NCI-H2081 (cell line): ENCODE data around the gene KLHDC3.
"Not testable (repeated sequence)": the region's sequence is repeated elsewhere in the genome, so short reads cannot be mapped to it uniquely, and the experiment has no call there.

ENCODE experiments used
- DNase-seq, 2 experiments: peaks; one replicate each; lab custom pipeline; 2025; lab: John Stamatoyannopoulos, UW

The KLHDC3 gene

GRCh38 chr6:43029120-43029519, 15.1 kb downstream of the KLHDC3 start:
- no peak for DNase-seq

- DNase-seq = no peak
Measured at GRCh38 chr6:43032326-43032725, 18.3 kb downstream of the KLHDC3 start.

- DNase-seq = no peak
Measured at GRCh38 chr6:43033496-43034189, 19.6 kb downstream of the KLHDC3 start.

GRCh38 chr6:43034190-43034525, 20.1 kb downstream of the KLHDC3 start:
- DNase-seq = no peak

GRCh38 chr6:43035495-43036194, 21.6 kb downstream of the KLHDC3 start:
- no peak for DNase-seq

GRCh38 chr6:43036712-43037111, 22.7 kb downstream of the KLHDC3 start:
- no peak for DNase-seq

- DNase-seq = no peak
Measured at GRCh38 chr6:43037197-43037596, 23.1 kb downstream of the KLHDC3 start.

GRCh38 chr6:43037706-43038105, 23.7 kb downstream of the KLHDC3 start:
- no peak for DNase-seq

- DNase-seq = no peak
Measured at GRCh38 chr6:43038727-43039126, 24.7 kb downstream of the KLHDC3 start.

- no peak for DNase-seq
Measured at GRCh38 chr6:43040542-43041257, 26.7 kb downstream of the KLHDC3 start.

- not testable (repeated sequence) for DNase-seq
Measured at GRCh38 chr6:43041475-43041874, 27.4 kb downstream of the KLHDC3 start.

- DNase-seq = no peak
Measured at GRCh38 chr6:43043310-43043709, 29.3 kb downstream of the KLHDC3 start.

- no peak for DNase-seq
Measured at GRCh38 chr6:43045371-43045930, 31.4 kb downstream of the KLHDC3 start.

- DNase-seq = no peak
Measured at GRCh38 chr6:43047998-43048397, 33.9 kb downstream of the KLHDC3 start.

GRCh38 chr6:43050981-43051380, 36.9 kb downstream of the KLHDC3 start:
- DNase-seq = no peak

- no peak for DNase-seq
Measured at GRCh38 chr6:43052225-43052841, 38.3 kb downstream of the KLHDC3 start.

GRCh38 chr6:43052842-43053544, 38.9 kb downstream of the KLHDC3 start:
- DNase-seq = no peak

- peak; percentile 94 to 96 for DNase-seq
Measured at GRCh38 chr6:43053545-43054205, 39.6 kb downstream of the KLHDC3 start, which contains the start of gene CUL7. Gene CUL7 (minus strand): TSS chr6:43053851. CDS start chr6:43052788, 1,063 bp downstream.

GRCh38 chr6:43054206-43054943, 40.3 kb downstream of the KLHDC3 start:
- DNase-seq = no peak

- no peak for DNase-seq
Measured at GRCh38 chr6:43055966-43056365, 41.9 kb downstream of the KLHDC3 start.
